Measurements from ENCODE around the gene ANKRD40.
"Not testable (repeated sequence)": the region's sequence is repeated elsewhere in the genome, so short reads cannot be mapped to it uniquely, and the experiment has no call there.

GRCh38 chr17:50709053-50709452 lies 1.3 kb upstream of the ANKRD40 start:
- not testable (repeated sequence) for TF ChIP-seq HDAC2 (IDR thresholded peaks at IDR 0.05); CHD4 (IDR thresholded peaks at IDR 0.05); CHD1 (IDR thresholded peaks at IDR 0.05; ENCODE audit: low read depth, low read length); POLR2A (IDR thresholded peaks at IDR 0.05; ENCODE audit: low read depth, low read length); BACH1 (IDR thresholded peaks at IDR 0.05; ENCODE audit: borderline replicate concordance); CEBPB (IDR thresholded peaks at IDR 0.05; ENCODE audit: borderline replicate concordance in 1 of 2, low read depth in 2 of 2, low read length in 2 of 2); SIN3A (IDR thresholded peaks at IDR 0.05; ENCODE audit: low read depth, low read length); BCLAF1 (IDR thresholded peaks at IDR 0.05); MEF2A (IDR thresholded peaks at IDR 0.05; ENCODE audit: insufficient read depth, low read depth, low read length); CUX1 (IDR thresholded peaks at IDR 0.05; ENCODE audit: insufficient replicate concordance, low read depth, low read length); POU2F2 (IDR thresholded peaks at IDR 0.05; ENCODE audit: borderline replicate concordance, low read depth, low read length); E2F4 (IDR thresholded peaks at IDR 0.05; ENCODE audit: low read depth, low read length); ATF2 (IDR thresholded peaks at IDR 0.05; ENCODE audit: low read length)
